ENCODE data around the gene MEF2A. TPM values are rescaled to one million over a fixed set of nuclear protein-coding genes. Genes with fewer than 3 reads are reported as not detected.

The MEF2A gene
- total and polyA plus RNA-seq, 2 donors (not counting 1 experiment from before 2014, with no cell fraction given), result 44.0 to 102 TPM

GRCh38 chr15:99729920-99730319 is 164.1 kb downstream of the MEF2A start:
- Mint-ChIP-seq H3K4me3 (no peak overlapping the region), H3K27ac (no peak overlapping the region), H3K9me3 (ENCODE audit: insufficient read depth) (no peaks in the 10 kb centered on the region), H3K27me3 (no peaks in the 10 kb centered on the region), H3K4me1 (peaks cover 14% of the 10 kb centered on the region)
- Histone ChIP-seq H3K9ac (ENCODE audit: low read length) (no peak overlapping the region), H3K27ac (ENCODE audit: low read length in 2 of 2) (no peak overlapping the region), H3K9me3 (ENCODE audit: control extremely low read depth in 1 of 3, control insufficient read depth in 2 of 3, insufficient read depth in 1 of 3, low read length in 2 of 3) (peaks cover 0 to 5% (median 0%) of the 10 kb centered on the region in 3 donors), H3K27me3 (replicated peaks in 1 of 4; ENCODE audit: control extremely low read depth in 1 of 4, control insufficient read depth in 3 of 4, insufficient read depth in 4 of 4, low read length in 3 of 4) (no peaks in the 10 kb centered on the region), H3K36me3 (replicated peaks in 1 of 2; ENCODE audit: control extremely low read depth in 1 of 2, control insufficient read depth in 1 of 2, extremely low read depth in 1 of 2, insufficient read depth in 2 of 2, low read length in 1 of 2) (no peaks in the 10 kb centered on the region), H3K4me3 (ENCODE audit: control extremely low read depth in 1 of 5, extremely low read depth in 1 of 5, insufficient read depth in 1 of 5, low read depth in 2 of 5, low read length in 4 of 5) (no peak overlapping the region), H3K79me2 (ENCODE audit: control insufficient read depth, insufficient read depth, low read length) (no peaks in the 10 kb centered on the region), H3K4me2 (replicated peaks; ENCODE audit: low read depth, low read length, poor library complexity, severe bottlenecking) (no peak overlapping the region), H4K20me1 (ENCODE audit: control insufficient read depth, insufficient read depth, low read length, poor library complexity, severe bottlenecking) (no peaks in the 10 kb centered on the region), H3K4me1 (ENCODE audit: control insufficient read depth in 2 of 2, insufficient read depth in 2 of 2, low read length in 2 of 2) (peaks cover 10 to 13% of the 10 kb centered on the region in 2 donors), H2AFZ (ENCODE audit: insufficient read depth, low read depth, low read length, poor library complexity, severe bottlenecking) (no peak overlapping the region)
- DNase-seq (no peak), ATAC-seq (ENCODE audit: low read depth) (no peak)
- intact Hi-C loops (cut with micrococcal nuclease), result loop anchor here (5.0 to 10.0 kb wide), 4 partner anchors 197 to 1992 kb away; partner anchors contain the start of genes ASB7, IGF1R, LINS1 and TARS3
- ChIA-PET CTCF (interaction anchor here (1.0 to 8.3 kb wide), 4 partner anchors 26 to 456 kb away, joined by 3 to 48 read pairs (median 7); no protein-coding TSS in a partner anchor), POLR2A (no interaction called here)
- 94% methylated on average over 2 of the region's 3 CpGs for WGBS (ENCODE audit: insufficient coverage)
- TF ChIP-seq, protein P1, sequence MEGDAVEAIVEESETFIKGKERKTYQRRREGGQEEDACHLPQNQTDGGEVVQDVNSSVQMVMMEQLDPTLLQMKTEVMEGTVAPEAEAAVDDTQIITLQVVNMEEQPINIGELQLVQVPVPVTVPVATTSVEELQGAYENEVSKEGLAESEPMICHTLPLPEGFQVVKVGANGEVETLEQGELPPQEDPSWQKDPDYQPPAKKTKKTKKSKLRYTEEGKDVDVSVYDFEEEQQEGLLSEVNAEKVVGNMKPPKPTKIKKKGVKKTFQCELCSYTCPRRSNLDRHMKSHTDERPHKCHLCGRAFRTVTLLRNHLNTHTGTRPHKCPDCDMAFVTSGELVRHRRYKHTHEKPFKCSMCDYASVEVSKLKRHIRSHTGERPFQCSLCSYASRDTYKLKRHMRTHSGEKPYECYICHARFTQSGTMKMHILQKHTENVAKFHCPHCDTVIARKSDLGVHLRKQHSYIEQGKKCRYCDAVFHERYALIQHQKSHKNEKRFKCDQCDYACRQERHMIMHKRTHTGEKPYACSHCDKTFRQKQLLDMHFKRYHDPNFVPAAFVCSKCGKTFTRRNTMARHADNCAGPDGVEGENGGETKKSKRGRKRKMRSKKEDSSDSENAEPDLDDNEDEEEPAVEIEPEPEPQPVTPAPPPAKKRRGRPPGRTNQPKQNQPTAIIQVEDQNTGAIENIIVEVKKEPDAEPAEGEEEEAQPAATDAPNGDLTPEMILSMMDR (IDR thresholded peaks at IDR 0.05), result no peak
- no peak for TF ChIP-seq EZH2 (IDR thresholded peaks at IDR 0.05; ENCODE audit: borderline replicate concordance, insufficient read depth, low read depth, low read length, poor library complexity, severe bottlenecking)

DNA sequence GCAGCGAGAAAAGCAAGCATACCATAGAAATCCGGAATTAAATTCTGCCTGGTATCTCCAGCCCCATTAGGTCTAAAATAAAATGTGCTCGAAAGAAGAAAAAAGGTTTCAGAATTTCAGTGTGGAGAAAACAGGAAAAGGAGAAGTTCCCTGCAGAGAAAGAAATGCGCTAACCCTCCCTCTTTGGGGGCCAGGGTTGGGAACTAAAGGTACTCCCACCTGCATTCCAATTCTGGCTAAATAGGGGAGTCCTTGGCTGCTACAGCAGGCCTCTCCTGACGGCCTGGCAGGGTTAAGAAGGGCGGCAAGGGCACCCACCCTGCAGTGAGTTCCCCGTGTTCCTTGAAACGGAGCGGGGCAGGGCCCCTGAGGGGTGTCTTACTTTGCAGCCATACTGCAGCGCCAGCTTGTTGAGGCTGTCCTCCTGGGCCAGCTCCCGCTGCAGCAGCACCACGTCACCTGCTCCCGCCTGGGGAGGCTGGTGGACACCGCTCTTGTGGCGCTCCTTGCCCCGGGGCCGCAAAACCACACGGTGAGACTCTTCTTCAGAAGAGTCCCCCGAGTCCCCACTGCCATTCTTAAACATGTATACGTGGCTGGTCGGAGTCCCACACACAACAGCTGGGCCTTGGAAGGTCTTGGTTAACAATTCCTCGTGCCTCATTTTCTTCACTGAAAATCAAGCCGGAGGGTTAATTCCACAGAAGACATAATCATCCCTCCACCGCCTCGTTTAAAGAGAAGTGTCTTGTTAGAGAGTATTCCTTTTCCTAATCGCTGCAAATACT is 165.7 kb downstream of the MEF2A start:
- Histone ChIP-seq H2AFZ (ENCODE audit: insufficient read depth, low read depth, low read length, poor library complexity, severe bottlenecking) (no peak overlapping the region), H3K9ac (ENCODE audit: low read length) (no peak overlapping the region), H3K27ac (ENCODE audit: low read length in 2 of 2) (no peak overlapping the region), H3K9me3 (ENCODE audit: control extremely low read depth in 1 of 3, control insufficient read depth in 2 of 3, insufficient read depth in 1 of 3, low read length in 2 of 3) (peaks cover 0 to 5% (median 0%) of the 10 kb centered on the region in 3 donors), H3K4me1 (ENCODE audit: control insufficient read depth in 2 of 2, insufficient read depth in 2 of 2, low read length in 2 of 2) (peaks cover 10 to 13% of the 10 kb centered on the region in 2 donors), H3K79me2 (ENCODE audit: control insufficient read depth, insufficient read depth, low read length) (no peaks in the 10 kb centered on the region), H3K27me3 (replicated peaks in 1 of 4; ENCODE audit: control extremely low read depth in 1 of 4, control insufficient read depth in 3 of 4, insufficient read depth in 4 of 4, low read length in 3 of 4) (no peaks in the 10 kb centered on the region), H4K20me1 (ENCODE audit: control insufficient read depth, insufficient read depth, low read length, poor library complexity, severe bottlenecking) (no peaks in the 10 kb centered on the region), H3K4me2 (replicated peaks; ENCODE audit: low read depth, low read length, poor library complexity, severe bottlenecking) (no peak overlapping the region), H3K36me3 (replicated peaks in 1 of 2; ENCODE audit: control extremely low read depth in 1 of 2, control insufficient read depth in 1 of 2, extremely low read depth in 1 of 2, insufficient read depth in 2 of 2, low read length in 1 of 2) (no peaks in the 10 kb centered on the region), H3K4me3 (ENCODE audit: control extremely low read depth in 1 of 5, extremely low read depth in 1 of 5, insufficient read depth in 1 of 5, low read depth in 2 of 5, low read length in 4 of 5) (no peak overlapping the region)
- Mint-ChIP-seq H3K9me3 (ENCODE audit: insufficient read depth) (no peaks in the 10 kb centered on the region), H3K4me3 (peak overlapping the region; percentile 90), H3K27me3 (no peaks in the 10 kb centered on the region), H3K27ac (no peak overlapping the region), H3K4me1 (peaks cover 14% of the 10 kb centered on the region)
- POLR2A ChIA-PET, result no interaction called here
- intact Hi-C loops (cut with micrococcal nuclease), result loop anchor here (2.0 to 10.0 kb wide), 5 partner anchors 27 to 1991 kb away; partner anchors contain the start of genes ASB7, IGF1R, LINS1 and TARS3
- CTCF ChIA-PET, result interaction anchor here (0.6 to 8.3 kb wide), 3 partner anchors 27 to 458 kb away, joined by 3 to 48 read pairs (median 33); no protein-coding TSS in a partner anchor
- WGBS (ENCODE audit: insufficient coverage), result 92% methylated on average over 19 of the region's 26 CpGs
- ATAC-seq (ENCODE audit: low read depth) (no peak), DNase-seq (no peak)
- TF ChIP-seq, protein P1 (IDR thresholded peaks at IDR 0.05), result no peak
- no peak for TF ChIP-seq EZH2 (IDR thresholded peaks at IDR 0.05; ENCODE audit: borderline replicate concordance, insufficient read depth, low read depth, low read length, poor library complexity, severe bottlenecking)
